Hematopoietic multipotent progenitor cell treated with erythropoietin and hydrocortisone succinate and interleukin-3 and kit ligand, for 15 days (in vitro differentiated cells): ENCODE measurements around the gene EFL1.

Source experiments
- DNase-seq: peaks from one replicate; pipeline ENCODE4 v3.0.0-alpha.2; 2015; ENCODE audit warnings: low spot score

Gene EFL1

GRCh38 chr15:82122746-82123400 is 139.7 kb downstream of the EFL1 start:
- DNase-seq, result no peak

DNA sequence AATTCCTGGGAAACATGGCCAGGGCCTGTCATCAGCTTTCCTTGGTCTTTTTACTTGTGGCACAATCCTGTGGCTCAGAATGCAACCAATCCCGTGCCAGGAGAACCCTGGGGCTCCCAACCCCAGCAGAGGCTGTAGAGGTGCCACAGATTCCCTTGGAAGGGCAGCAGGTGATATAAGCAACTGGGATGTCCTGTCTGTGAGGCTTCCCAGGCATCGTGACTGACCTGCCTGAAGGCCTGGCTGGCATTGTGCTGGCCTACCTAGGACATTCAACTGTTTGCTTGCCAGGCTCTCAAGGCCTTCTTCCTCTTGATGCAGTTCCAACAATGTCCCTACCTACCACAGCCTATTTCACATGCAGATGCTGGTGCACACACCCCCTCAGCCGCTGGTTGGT is 144.5 kb downstream of the EFL1 start:
- DNase-seq, result no peak

DNA sequence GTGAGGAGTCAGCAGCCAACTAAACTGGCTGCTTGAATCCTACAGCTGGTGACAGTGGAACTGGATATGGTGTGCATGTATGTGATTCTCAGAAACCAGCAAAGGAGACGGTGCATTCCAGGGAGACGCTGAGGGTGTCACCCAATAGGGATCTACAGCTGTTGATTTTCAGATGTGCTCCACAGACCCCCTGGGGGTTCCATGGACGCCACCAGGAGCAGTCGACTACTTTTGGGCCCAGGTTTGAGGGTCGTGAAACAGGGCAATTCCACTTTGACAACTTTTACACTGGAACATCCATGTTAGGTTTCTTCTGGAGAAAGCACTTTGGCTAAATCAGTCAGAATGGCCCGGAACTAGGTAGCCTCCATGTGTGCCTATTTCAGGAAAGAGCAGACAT is 145.2 kb downstream of the EFL1 start:
- DNase-seq, result no peak

DNA sequence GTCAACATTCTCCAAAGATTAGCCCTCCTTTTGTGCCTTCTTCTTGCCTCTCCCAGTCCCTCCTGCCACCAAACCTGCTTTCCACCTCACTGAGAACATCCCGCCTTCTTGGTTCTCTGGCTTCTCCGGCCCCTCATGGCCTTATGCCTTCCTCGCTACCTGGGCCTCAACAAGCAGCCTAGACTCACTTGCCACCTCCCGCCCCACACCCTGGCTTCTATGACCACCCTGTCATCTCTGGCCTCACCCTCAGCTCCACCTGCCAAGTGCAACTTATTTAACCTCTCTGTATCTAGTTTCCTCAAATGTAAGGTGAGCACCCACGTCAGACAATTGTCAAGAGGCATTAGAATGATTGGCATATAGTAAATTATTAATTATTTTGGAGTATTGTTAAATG is 147.9 kb downstream of the EFL1 start:
- no peak for DNase-seq

DNA sequence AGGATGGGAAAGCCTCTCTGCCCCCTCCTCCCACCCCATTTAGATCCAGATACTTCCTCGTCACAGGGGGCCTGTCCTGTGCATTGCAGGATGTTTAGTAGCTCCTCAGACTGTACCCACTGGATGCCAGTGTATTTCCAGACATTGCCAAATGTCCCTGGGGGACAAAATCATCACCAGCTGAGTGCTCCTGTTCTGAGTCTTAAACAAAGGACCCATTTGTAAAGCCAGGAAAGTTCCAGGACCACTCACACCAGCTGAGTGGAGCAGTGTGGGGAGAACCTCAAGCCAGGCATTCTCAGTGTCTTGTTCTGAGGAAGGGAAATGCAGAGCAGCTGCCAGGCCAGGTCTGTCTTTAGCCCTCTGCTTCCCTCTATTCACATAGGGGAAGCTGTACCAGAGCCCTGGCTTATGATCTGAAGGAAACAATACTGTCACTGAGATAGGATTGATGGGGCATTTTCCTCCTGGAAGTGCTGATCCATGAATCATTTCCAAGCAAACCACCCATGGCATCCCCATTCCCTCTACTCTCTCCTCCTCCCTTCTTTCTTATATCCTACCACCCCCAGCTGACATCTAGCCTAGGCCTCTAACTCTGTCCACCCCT is 149.3 kb downstream of the EFL1 start:
- DNase-seq, result no peak

DNA sequence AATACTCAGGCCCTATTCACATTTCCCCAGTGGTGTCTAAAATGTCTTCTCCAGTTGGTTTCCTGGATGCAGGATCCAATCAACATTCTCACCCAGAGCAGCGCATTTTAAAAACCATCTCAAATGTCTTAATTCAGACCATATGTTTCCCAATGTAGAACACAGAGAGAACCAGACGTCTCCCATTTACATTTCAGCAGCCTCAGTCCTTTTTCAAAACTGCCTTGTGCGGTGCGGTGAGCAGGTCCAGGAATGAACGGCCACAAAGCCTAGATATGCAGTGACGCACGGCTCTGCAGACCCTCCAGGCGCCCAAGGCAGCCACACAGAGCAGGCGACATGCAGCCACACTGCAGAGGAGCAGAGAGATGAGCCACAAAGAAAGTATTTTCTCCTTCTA is 150.6 kb downstream of the EFL1 start:
- no peak for DNase-seq

DNA sequence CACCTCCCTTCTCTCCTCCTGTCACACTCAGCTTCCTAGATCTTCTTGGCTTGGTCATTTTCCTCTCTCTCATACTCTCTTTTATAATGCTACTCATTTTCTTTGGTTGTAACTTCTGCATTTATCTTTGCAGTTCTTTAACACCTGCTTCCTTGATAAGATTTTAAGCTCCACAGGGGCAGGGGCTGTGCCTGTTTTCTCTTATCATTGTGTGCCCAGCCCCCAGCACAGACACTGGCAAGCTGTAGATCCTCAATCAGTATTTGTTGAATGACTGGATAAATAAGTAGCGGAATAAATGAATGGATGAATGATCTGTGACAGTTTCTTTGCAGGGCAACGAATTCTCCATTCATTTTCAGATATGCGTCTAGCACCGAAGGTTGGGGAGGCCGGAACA is 152.4 kb downstream of the EFL1 start:
- DNase-seq, result no peak

DNA sequence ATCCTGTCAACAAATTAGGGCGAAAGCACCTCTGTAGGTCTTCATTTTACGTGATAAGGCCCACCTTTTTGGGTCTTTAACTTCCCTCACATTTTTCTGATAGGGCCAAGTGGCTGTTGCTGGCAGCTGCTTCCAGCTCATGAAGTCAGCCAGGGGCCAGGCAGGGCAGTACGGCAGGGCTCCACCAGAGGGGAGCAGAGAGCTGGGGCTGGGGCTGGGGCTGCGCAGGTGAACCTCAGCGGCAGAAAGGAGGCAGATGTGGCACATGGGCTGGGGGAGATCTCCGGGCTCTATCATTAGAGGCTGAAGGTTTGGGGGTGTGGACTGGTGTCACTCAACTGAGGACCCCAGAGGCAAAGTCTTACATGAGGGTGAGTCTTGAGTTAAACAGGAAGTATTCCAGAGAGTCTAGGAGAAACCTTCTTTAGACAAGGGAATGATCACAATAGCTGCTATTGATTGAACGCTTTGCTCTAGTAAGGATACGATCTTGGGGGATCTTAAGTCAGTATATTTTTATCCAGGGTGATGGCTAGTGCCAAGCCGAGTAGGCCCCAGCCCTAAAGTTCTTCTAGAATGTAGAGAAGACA is 153.9 kb downstream of the EFL1 start:
- peak; percentile 56 for DNase-seq

DNA sequence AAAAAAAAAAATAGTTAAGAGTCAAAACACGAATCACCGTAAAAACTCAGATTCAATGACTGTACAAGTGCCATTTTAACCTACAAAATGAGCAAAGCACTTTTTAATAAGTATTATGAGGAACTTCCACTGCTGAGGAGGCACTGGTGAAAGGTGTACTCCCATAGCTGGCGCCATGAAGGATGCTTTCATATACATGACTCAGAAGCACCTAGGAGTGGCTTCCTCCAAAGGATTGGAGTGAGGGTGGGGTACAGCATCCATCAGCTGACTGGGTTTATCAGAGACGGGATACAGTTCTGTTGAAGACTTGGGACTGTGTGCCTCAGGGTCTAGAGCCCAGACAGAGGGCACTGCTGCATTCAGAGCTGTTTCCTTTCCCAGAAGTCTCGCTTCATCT is 155.9 kb downstream of the EFL1 start:
- no peak for DNase-seq

DNA sequence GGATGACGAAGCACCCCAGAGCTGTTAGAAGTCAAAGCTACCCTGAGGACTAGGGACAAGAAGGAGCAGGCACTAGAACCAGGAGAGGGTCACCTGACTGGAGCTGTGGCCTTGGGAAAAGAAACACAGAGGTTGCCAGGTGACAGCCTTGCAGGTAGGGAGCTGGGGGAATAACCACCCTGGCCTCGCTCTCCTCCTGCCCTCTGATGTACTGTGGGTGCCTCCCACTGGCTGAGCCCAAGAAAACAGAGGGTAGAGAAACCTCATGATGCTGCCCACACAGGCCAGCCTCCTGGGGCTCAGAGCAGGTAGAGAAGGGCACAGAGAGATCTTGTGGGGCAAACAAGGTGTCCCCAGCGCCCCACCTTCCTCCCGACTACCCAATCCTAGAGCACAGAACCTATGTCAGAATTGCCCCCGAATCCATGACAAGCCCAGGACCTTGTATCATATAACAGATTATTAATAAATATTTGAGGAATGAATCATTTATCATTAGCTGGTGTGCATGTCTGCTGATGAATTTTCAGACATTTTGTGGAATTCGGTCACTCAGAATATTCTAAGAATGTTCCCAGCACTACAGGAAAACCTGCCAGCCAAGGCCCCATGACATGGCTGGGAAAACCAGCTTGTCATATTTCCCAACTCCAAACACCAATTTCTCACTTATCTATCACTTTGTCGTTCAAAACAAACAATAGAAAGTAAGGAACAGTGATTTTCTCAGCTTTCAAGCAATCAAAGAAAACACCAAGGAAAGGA is 156.9 kb downstream of the EFL1 start:
- DNase-seq, result no peak

- DNase-seq, result no peak
These were observed 159.1 kb downstream of the EFL1 start for GRCh38 chr15:82103468-82103867.

DNA sequence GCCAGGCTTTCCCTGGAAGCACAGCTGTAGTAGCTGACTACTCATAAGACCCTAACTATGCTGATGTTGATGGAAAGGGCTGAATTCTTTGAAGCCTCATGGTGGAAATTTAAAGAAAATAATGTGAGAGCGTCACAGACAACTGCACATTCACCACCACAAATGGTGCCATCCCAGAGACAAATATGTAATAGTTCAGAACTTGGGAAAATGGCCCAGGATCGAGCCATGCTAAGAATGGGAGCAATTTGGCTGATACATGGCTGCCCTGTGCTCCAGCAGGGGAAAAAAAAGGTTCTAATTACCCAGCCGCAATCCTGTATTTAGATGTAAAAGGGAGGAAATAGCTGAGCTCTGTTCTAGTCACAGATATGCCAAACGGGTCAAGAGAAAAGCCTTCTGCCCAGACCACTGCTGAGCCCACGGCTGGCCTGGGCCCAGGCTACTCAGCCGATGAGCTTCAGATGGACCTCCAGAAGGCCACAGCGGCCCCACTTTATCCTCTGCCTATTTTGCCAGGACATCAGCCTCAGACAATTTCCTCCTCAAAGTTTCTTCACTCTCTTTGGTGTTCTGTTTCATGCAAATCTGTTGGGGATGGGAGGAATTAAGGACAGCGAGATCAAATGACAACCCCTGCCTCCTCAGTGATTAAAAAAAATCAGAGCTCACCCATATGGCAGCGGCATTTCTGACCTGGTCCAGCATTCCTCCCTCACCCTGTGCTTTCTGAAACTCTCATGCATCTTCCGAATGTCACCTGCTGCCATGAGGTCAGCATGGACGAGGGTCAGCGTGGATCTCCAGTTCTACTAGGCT is 162.2 kb downstream of the EFL1 start:
- no peak for DNase-seq

GRCh38 chr15:82098674-82099073 is 163.9 kb downstream of the EFL1 start:
- no peak for DNase-seq

DNA sequence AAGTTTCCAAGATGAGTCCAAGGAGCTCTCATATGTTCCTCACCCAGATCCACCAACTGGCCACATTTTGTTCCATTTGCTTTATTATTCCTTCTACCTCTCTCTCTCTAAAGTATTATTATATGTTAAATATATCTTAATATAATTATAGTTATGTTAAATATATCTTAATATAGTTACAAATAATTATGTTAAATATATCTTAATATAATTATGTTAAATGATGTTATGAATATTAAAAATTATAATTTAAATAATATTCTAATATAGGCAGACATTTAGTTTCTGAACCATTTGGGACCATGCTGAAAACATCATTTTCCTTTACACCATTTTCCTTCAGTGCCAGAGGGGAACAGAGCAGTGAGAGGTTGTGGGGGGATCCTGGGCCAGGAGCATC is 166.7 kb downstream of the EFL1 start:
- no peak for DNase-seq

DNA sequence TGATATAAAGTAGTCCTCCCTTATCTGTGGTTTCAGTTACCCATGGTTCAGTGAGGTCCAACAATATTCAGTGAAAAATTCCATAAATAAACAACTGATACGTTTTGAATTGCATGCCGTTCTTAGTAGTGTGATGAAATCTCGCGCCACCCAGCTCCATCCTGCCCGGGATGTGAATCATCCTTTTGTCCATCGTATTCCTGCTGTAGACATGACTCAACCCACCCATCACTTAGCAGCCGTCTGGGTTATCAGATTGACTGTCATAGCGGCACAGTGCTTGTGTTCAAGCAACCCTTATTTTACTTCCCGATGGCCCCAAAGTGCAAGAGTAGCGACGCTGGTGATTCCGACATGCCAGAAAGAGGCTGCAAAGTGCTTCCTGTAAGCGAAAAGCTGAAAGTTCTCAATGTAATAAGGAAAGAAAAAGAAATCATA is 168.7 kb downstream of the EFL1 start:
- DNase-seq, result no peak

- DNase-seq, result no peak
These were observed 169.2 kb downstream of the EFL1 start for GRCh38 chr15:82093325-82093724.

DNA sequence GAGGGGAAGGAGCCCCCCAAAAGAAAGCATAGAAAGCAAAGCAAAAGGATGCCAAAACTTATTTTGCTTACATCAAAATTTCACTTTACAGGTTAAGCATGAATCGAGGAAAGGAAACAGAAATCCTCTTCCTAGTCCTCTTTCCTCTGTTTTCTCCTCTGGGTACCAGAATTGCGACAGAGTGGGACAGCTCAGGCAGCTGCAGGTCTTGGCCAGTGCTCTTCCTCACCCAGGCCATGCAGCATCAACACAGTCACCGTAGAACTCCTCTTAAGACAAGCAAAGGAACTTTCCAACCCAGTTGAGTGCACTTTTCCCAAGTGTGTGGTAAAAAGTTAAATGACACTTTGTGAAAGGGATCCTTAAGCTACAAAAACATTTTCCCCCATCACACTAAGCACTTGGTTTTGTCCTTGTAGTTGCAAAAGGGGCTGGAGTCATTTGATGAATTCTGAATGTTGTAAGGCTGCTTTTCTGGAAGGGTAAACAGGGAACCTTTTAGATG is 170.8 kb downstream of the EFL1 start:
- no peak for DNase-seq

- no peak for DNase-seq
These were observed 176.1 kb downstream of the EFL1 start for GRCh38 chr15:82086243-82086995.

DNA sequence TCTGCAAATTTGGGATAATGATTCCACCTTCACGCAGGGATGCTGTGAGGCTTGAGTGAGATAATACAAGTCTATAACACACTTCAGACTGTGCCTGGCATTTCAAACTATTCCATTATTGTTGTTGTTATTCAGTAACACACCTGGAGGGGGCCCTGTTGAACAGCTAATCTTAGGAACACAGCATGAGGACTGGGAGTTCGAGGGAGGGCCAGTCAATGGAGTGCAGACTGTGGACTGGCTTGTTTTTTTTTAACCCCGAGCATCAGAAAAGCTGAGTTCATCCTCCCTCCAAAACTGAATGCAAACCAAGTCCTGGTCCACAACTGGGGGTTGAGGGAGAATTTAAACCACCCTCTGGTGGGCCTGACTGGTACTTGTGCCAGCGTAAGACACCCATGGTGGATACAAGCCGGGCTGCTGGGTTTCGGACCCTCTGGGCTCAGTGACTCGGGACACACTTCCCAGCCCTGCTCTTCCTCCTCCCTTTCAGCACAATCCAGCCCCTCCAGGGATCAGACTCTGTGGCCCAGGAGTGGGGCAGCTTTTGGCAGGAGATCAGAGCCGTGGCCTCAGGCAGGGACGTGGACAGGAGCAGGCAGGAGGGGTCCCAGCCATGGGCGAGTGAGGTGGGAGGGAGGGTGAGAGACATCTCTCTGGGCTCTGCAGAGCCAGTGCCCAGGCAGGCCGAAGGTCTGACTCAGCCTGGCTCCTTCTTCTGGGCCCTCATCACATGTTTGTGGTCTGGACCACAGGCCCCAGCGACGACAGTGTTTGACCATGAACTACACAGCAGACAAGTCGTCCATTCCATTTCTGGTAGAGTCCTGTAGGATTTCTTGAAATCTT is 180.4 kb downstream of the EFL1 start:
- DNase-seq, result no peak

DNA sequence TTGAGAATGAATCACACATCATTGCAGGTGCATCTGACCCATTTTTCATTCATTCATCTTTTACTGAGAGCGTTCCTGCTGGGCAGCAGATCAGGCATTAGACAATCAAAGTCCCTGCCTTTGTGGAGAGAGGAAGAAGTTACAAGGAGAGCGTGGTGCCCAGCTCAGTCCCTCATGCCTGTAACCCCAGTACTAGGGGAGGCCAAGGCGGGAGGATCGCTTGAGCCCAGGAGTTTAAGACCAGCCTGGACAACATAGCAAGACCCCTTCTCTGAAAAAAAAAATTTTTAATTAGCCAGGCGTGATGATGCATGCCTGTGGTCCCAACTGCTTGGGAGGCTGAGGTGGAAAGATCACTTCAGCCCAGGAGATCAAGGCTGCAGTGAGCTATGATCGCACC is 181.8 kb downstream of the EFL1 start:
- DNase-seq, result no peak
